GM12878 (cell line): ENCODE measurements around the gene NKIRAS2. TPM values are rescaled to one million over a fixed set of nuclear protein-coding genes. Genes with fewer than 3 reads are reported as not detected.

ENCODE experiments used
- CEBPB ChIP-seq, 2 experiments: fragments of 150-350 bp in 1 of 2; IDR thresholded peaks; 2 replicates each; pipeline ENCODE4 v1.6.1; 2012 to 2014; ENCODE audit warnings: low read depth in 2 of 2, low read length in 2 of 2, borderline replicate concordance in 1 of 2, inconsistent platforms in 1 of 2
- CHD4 ChIP-seq: fragments of 200-600 bp; sonication (generic); IDR thresholded peaks from 2 replicates; pipeline ENCODE4 v1.6.1; 2016; ENCODE audit warnings: mild to moderate bottlenecking
- DPF2 ChIP-seq: fragments of 450-650 bp; IDR thresholded peaks from 2 replicates; pipeline ENCODE4 v1.6.1; 2017; ENCODE audit warnings: mild to moderate bottlenecking
- E2F8 ChIP-seq: fragments of 450-650 bp; IDR thresholded peaks from 2 replicates; pipeline ENCODE4 v1.6.1; 2018; ENCODE audit warnings: mild to moderate bottlenecking, low read depth, moderate library complexity; ENCODE audit not compliant: partially characterized antibody
- ETV6 ChIP-seq, 2 experiments: fragments of 450-650 bp in 1 of 2; IDR thresholded peaks in 1 of 2; conservative IDR thresholded peaks in 1 of 2; 2 replicates each; pipeline ENCODE4 v1.6.1; 2014; ENCODE audit warnings: antibody characterized with exemption in 1 of 2, borderline replicate concordance in 1 of 2, low read depth in 1 of 2, mild to moderate bottlenecking in 1 of 2, moderate library complexity in 1 of 2
- GATAD2B ChIP-seq: fragments of 450-650 bp; conservative IDR thresholded peaks from 2 replicates; pipeline ENCODE4 v1.6.1; 2017; ENCODE audit warnings: low read depth, mild to moderate bottlenecking, moderate library complexity
- JUNB ChIP-seq: IDR thresholded peaks from 2 replicates; pipeline ENCODE4 v1.6.1; 2016; ENCODE audit warnings: antibody characterized with exemption, mild to moderate bottlenecking
- JUND ChIP-seq: IDR thresholded peaks from 2 replicates; pipeline ENCODE4 v1.6.1; 2012; ENCODE audit warnings: low read depth, mild to moderate bottlenecking, low read length, improper control_type of control experiment, moderate library complexity
- MEF2A ChIP-seq: IDR thresholded peaks from 2 replicates; pipeline ENCODE4 v1.6.1; 2011; ENCODE audit warnings: low read depth, mild to moderate bottlenecking, low read length, moderate library complexity; ENCODE audit not compliant: insufficient read depth
- MEF2B ChIP-seq: fragments of 450-650 bp; IDR thresholded peaks from 2 replicates; pipeline ENCODE4 v1.6.1; 2018; ENCODE audit warnings: mild to moderate bottlenecking, moderate library complexity; ENCODE audit not compliant: partially characterized antibody, poor library complexity, severe bottlenecking
- NFYB ChIP-seq: IDR thresholded peaks from 2 replicates; pipeline ENCODE4 v1.6.1; 2011; ENCODE audit warnings: low read depth, mild to moderate bottlenecking, low read length, improper control_type of control experiment, moderate library complexity; ENCODE audit not compliant: insufficient read depth
- NKRF ChIP-seq: fragments of 450-650 bp; conservative IDR thresholded peaks from 2 replicates; pipeline ENCODE4 v1.6.1; 2017; ENCODE audit warnings: mild to moderate bottlenecking, moderate library complexity
- SMARCA5 ChIP-seq: fragments of 450-650 bp; IDR thresholded peaks from 2 replicates; pipeline ENCODE4 v1.6.1; 2017; ENCODE audit warnings: mild to moderate bottlenecking
- SPI1 ChIP-seq: IDR thresholded peaks from 2 replicates; pipeline ENCODE4 v1.6.1; 2011; ENCODE audit warnings: low read depth, mild to moderate bottlenecking, low read length, moderate library complexity, borderline replicate concordance; ENCODE audit not compliant: insufficient read depth
- ZBTB40 ChIP-seq: fragments of 450-650 bp; IDR thresholded peaks from 2 replicates; pipeline ENCODE4 v1.6.1; 2016; ENCODE audit warnings: mild to moderate bottlenecking, moderate library complexity, borderline replicate concordance
- ZNF274 ChIP-seq: IDR thresholded peaks from one replicate; pipeline ENCODE4 v1.8.0; 2011; ENCODE audit not compliant: insufficient read length, insufficient read depth
- polyA plus RNA-seq, 11 experiments: library from polyadenylated mRNA; depleted of rRNA in 4 of 11; unstranded in 6 of 11; stranded (reverse) in 5 of 11; fragments of >200 nt; fragmentation: Nextera tagmentation in 4 of 11; fragmentation: Illumina TruSeq in 1 of 11; extraction: Ambion mirVana in 4 of 11; extraction: Trizol in 1 of 11; gene quantifications; 1 replicate in 1 of 11; 2 replicates in 10 of 11; pipeline versions ENCODE4 v1.2.1 to v1.2.3, GENCODE V29; 2011 to 2016; ENCODE audit warnings: inconsistent platforms in 2 of 11, missing spikeins in 2 of 11, low read depth in 1 of 11
- total RNA-seq, 4 experiments: library from RNA; depleted of rRNA in 3 of 4; stranded (reverse); fragments of >200 nt in 3 of 4; fragmentation: Illumina TruSeq in 1 of 4; extraction: Trizol in 1 of 4; gene quantifications; 2 replicates each; pipeline versions ENCODE4 v1.2.1 to v1.2.3, GENCODE V29; 2013 to 2021

Gene NKIRAS2
- total and polyA plus RNA-seq, 10 of the 15 experiments (the other 5 are each of a cell fraction or from before 2014, with no cell fraction given) = 6.4 to 49.7 (median 27.2) TPM

- TF ChIP-seq ETV6 (conservative IDR thresholded peaks at IDR 0.05 in 1 of 2, IDR thresholded peaks at IDR 0.05 in 1 of 2; ENCODE audit: borderline replicate concordance in 1 of 2, low read depth in 1 of 2) (no peak), CEBPB (IDR thresholded peaks at IDR 0.05; ENCODE audit: borderline replicate concordance in 1 of 2, low read depth in 2 of 2, low read length in 2 of 2) (no peak), MEF2B (peak; percentile 95), DPF2 (0 out of 2 replicates have a peak, but pooled peaks have one; percentile 24), E2F8 (no peak), CHD4 (no peak), JUND (no peak), NFYB (no peak), ZBTB40 (no peak; the same call in 1 of the 2 replicates), ZNF274 (no peak), MEF2A (no peak), SMARCA5 (no peak), GATAD2B (peak; percentile 45; the same call in 1 of the 2 replicates), JUNB (no peak), SPI1 (no peak), NKRF (no peak)
These were observed 47.1 kb upstream of the NKIRAS2 start (continued) for GRCh38 chr17:41972571-41973407.
